ENCODE results near the gene ESR2. TPM values are rescaled to one million over a fixed set of nuclear protein-coding genes. Genes with fewer than 3 reads are reported as not detected.
A peak's percentile ranks its signal among the peaks of the same experiment; 100 is the strongest.
"Not testable (repeated sequence)": the region's sequence is repeated elsewhere in the genome, so short reads cannot be mapped to it uniquely, and the experiment has no call there.

ESR2 gene
- not detected in 2 replicates for total RNA-seq (2014; rRNA removed; shearing (Covaris generic))

- in situ Hi-C loops (cut with HindIII; ENCODE audit: low sequenced_read_pairs), result no loop called here
- no peak for DNase-seq (ENCODE audit: low spot score)
These were observed at the start of gene ESR2 for GRCh38 chr14:64293976-64294671. ESR2 (minus strand) TSS chr14:64294371; CDS start chr14:64282985, 11,386 bp downstream.

- in situ Hi-C loops (cut with HindIII; ENCODE audit: low sequenced_read_pairs), result no loop called here
- DNase-seq (ENCODE audit: low spot score), result no peak
These were observed 46.5 kb upstream of the ESR2 start for GRCh38 chr14:64340560-64341196.

- in situ Hi-C loops (cut with HindIII; ENCODE audit: low sequenced_read_pairs), result no loop called here
- DNase-seq (ENCODE audit: low spot score), result peak; percentile 100
These were observed 44.6 kb upstream of the ESR2 start for GRCh38 chr14:64338616-64339316.

GRCh38 chr14:64337888-64338615 lies 43.9 kb upstream of the ESR2 start:
- in situ Hi-C loops (cut with HindIII; ENCODE audit: low sequenced_read_pairs), result no loop called here
- peak; percentile 77 for DNase-seq (ENCODE audit: low spot score)

GRCh38 chr14:64329149-64329548 lies 35.0 kb upstream of the ESR2 start:
- no peak for DNase-seq (ENCODE audit: low spot score)
- in situ Hi-C loops (cut with HindIII; ENCODE audit: low sequenced_read_pairs), result no loop called here

GRCh38 chr14:64326502-64326901 lies 32.3 kb upstream of the ESR2 start:
- in situ Hi-C loops (cut with HindIII; ENCODE audit: low sequenced_read_pairs), result no loop called here
- no peak for DNase-seq (ENCODE audit: low spot score)

GRCh38 chr14:64324895-64325294 lies 30.7 kb upstream of the ESR2 start:
- in situ Hi-C loops (cut with HindIII; ENCODE audit: low sequenced_read_pairs), result no loop called here
- no peak for DNase-seq (ENCODE audit: low spot score)

- in situ Hi-C loops (cut with HindIII; ENCODE audit: low sequenced_read_pairs), result no loop called here
- DNase-seq (ENCODE audit: low spot score), result no peak
These were observed 30.3 kb upstream of the ESR2 start for GRCh38 chr14:64324461-64324860.

GRCh38 chr14:64320362-64320761 lies 26.2 kb upstream of the ESR2 start:
- in situ Hi-C loops (cut with HindIII; ENCODE audit: low sequenced_read_pairs); DNase-seq (ENCODE audit: low spot score): not testable (repeated sequence)

GRCh38 chr14:64318695-64319094 lies 24.5 kb upstream of the ESR2 start:
- in situ Hi-C loops (cut with HindIII; ENCODE audit: low sequenced_read_pairs); DNase-seq (ENCODE audit: low spot score): not testable (repeated sequence)

- DNase-seq (ENCODE audit: low spot score), result peak; percentile 82
- in situ Hi-C loops (cut with HindIII; ENCODE audit: low sequenced_read_pairs), result no loop called here
These were observed 9.3 kb upstream of the ESR2 start for GRCh38 chr14:64303471-64303917.

- no peak for DNase-seq (ENCODE audit: low spot score)
- in situ Hi-C loops (cut with HindIII; ENCODE audit: low sequenced_read_pairs), result no loop called here
These were observed 4.6 kb upstream of the ESR2 start for GRCh38 chr14:64298773-64299172.

GRCh38 chr14:64296561-64296960 lies 2.4 kb upstream of the ESR2 start:
- in situ Hi-C loops (cut with HindIII; ENCODE audit: low sequenced_read_pairs), result no loop called here

GRCh38 chr14:64294672-64295413 lies 672 bp upstream of the ESR2 start:
- in situ Hi-C loops (cut with HindIII; ENCODE audit: low sequenced_read_pairs), result no loop called here
- peak; percentile 13 for DNase-seq (ENCODE audit: low spot score)

More at GRCh38 chr14:64296561-64296960, 2.4 kb upstream of the ESR2 start:
- no peak for DNase-seq (ENCODE audit: low spot score)

GRCh38 chr14:64292197-64292596 lies 2.0 kb downstream of the ESR2 start:
- in situ Hi-C loops (cut with HindIII; ENCODE audit: low sequenced_read_pairs), result no loop called here
- DNase-seq (ENCODE audit: low spot score), result no peak

GRCh38 chr14:64289571-64289970 lies 4.6 kb downstream of the ESR2 start:
- in situ Hi-C loops (cut with HindIII; ENCODE audit: low sequenced_read_pairs), result no loop called here

GRCh38 chr14:64281805-64282204 lies 12.4 kb downstream of the ESR2 start:
- no peak for DNase-seq (ENCODE audit: low spot score)
- in situ Hi-C loops (cut with HindIII; ENCODE audit: low sequenced_read_pairs), result no loop called here

More at GRCh38 chr14:64289571-64289970, 4.6 kb downstream of the ESR2 start:
- no peak for DNase-seq (ENCODE audit: low spot score)

- DNase-seq (ENCODE audit: low spot score), result no peak
- in situ Hi-C loops (cut with HindIII; ENCODE audit: low sequenced_read_pairs), result no loop called here
These were observed 14.2 kb downstream of the ESR2 start for GRCh38 chr14:64279704-64280668.
